GM21619 (cell line): Measurements from ENCODE around the gene HTR6.

Source experiments
- ATAC-seq: cut with Tn5 transposase; IDR thresholded peaks from one replicate; pipeline ENCODE4 v1.9.1; 2021; ENCODE audit not compliant: unreplicated experiment

HTR6 gene

GRCh38 chr1:19715334-19716203 lies 50.9 kb downstream of the HTR6 start:
- ATAC-seq, result no peak

GRCh38 chr1:19717467-19717866 lies 52.8 kb downstream of the HTR6 start:
- no peak for ATAC-seq

GRCh38 chr1:19720174-19720573 lies 55.5 kb downstream of the HTR6 start:
- no peak for ATAC-seq

- ATAC-seq, result no peak
These were observed 56.3 kb downstream of the HTR6 start for GRCh38 chr1:19720973-19721372.

GRCh38 chr1:19723874-19724273 lies 59.2 kb downstream of the HTR6 start:
- no peak for ATAC-seq

GRCh38 chr1:19725606-19726005 lies 60.9 kb downstream of the HTR6 start:
- no peak for ATAC-seq

GRCh38 chr1:19728413-19729145 lies 63.9 kb downstream of the HTR6 start:
- ATAC-seq, result no peak

- no peak for ATAC-seq
These were observed 65.6 kb downstream of the HTR6 start for GRCh38 chr1:19730232-19730631.
